GM21825 (cell line): ENCODE results near the gene DNER.
"Not testable (repeated sequence)": the region's sequence is repeated elsewhere in the genome, so short reads cannot be mapped to it uniquely, and the experiment has no call there.

ENCODE experiments used
- ATAC-seq: cut with Tn5 transposase; IDR thresholded peaks from one replicate; pipeline ENCODE4 v1.9.1; 2021; ENCODE audit warnings: mild to moderate bottlenecking, moderate library complexity; ENCODE audit not compliant: unreplicated experiment

The DNER gene, protein sequence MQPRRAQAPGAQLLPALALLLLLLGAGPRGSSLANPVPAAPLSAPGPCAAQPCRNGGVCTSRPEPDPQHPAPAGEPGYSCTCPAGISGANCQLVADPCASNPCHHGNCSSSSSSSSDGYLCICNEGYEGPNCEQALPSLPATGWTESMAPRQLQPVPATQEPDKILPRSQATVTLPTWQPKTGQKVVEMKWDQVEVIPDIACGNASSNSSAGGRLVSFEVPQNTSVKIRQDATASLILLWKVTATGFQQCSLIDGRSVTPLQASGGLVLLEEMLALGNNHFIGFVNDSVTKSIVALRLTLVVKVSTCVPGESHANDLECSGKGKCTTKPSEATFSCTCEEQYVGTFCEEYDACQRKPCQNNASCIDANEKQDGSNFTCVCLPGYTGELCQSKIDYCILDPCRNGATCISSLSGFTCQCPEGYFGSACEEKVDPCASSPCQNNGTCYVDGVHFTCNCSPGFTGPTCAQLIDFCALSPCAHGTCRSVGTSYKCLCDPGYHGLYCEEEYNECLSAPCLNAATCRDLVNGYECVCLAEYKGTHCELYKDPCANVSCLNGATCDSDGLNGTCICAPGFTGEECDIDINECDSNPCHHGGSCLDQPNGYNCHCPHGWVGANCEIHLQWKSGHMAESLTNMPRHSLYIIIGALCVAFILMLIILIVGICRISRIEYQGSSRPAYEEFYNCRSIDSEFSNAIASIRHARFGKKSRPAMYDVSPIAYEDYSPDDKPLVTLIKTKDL

DNA sequence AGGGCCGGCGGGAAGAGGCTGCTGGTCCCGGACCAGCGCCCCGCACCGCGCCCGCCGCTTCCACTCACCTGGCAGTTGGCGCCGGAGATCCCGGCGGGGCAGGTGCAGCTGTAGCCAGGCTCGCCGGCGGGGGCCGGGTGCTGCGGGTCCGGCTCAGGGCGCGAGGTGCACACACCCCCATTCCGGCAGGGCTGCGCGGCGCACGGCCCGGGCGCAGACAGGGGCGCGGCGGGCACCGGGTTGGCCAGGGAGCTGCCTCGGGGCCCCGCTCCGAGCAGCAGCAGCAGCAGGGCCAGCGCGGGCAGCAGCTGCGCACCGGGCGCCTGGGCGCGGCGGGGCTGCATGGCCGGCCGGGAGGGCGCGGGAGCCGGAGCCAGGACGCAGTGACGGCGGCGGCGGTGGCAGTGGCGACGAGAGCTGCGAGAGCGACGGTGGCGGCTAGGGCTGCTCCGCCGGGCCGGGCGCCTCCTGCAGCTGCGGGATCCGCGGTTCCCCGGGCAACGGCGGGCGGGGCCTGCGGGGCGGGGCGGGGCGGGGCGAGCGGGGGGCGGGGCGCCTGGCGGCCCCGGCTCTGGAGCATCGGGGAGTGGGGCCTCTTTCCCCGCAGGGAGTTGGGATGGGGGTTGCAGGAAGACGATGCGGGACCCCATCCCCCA lies at the start of gene DNER:
TSS of gene DNER (minus strand) at position 476 of the 656 bp plus-strand sequence. CDS start at position 344, 132 bp downstream.
- peak; percentile 80 for ATAC-seq

DNA sequence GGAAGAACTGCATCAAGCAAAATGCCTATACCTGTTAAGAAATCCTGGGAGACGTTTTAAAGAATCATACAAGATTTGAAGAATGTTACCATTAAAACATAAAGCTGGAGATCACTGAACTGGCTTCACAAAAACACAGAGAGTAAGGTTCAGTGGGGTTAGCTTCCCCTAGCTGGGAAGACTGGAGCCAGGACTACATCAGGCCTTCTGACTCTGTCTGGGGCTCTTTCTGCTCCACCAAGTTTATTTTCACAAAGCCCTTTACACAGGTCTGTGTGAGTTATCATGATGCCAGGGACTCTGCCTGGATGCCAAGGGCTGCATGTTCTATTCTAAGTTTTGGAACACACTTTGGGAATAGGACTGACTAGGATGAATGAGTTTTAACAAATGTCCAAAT lies 47.3 kb upstream of the DNER start:
- ATAC-seq, result no peak

DNA sequence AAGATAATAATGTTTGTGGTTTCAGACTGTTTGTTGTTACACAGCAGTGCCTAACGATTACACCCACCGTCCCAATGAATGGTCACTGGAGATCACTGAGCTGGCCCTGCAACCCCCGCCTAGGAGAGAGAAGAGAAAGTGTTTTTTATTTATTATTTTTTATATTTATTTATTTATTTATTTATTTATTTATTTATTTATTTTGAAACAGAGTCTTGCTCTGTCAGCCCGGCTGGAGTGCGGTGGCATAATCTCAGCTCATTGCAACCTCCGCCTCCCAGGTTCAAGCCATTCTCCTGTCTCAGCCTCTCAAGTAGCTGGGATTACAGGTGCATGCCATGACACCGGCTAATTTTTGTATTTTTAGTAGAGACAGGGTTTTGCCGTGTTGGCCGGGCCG lies 43.1 kb upstream of the DNER start:
- not testable (repeated sequence) for ATAC-seq

DNA sequence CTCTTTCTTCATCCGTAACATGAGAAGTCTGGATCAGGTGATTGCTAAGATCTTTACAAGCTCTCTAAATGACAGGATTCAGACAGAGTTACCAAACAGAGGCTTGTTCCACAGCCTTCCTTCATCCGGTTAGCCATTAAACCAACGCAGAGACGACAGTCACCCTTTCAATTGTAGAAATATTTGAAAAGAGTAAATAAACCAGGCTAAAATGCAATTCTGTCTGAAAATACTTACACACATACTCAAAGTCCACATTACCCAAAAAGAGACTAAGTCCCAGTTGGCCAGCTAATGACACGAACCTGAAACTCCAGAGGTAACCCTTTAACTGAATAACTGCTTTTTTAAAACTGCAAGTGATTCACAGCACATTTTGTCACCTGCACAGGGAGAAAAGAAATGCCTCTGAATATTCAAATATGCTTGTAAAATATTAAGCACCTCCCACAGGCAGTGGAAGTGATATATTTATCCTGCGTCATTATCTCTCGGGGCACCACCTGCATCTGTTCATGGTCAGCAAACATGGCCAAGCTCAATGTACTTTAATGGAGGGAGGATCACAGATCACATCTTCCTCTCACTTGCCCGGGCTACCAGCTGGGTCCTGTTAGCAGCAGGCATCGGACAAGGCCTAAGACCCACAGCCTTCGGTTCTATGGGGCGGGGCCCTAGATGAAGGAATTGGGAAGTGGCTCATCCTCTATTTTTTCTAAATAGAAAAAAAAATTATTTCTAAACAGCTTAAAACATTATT lies 38.8 kb upstream of the DNER start:
- no peak for ATAC-seq

DNA sequence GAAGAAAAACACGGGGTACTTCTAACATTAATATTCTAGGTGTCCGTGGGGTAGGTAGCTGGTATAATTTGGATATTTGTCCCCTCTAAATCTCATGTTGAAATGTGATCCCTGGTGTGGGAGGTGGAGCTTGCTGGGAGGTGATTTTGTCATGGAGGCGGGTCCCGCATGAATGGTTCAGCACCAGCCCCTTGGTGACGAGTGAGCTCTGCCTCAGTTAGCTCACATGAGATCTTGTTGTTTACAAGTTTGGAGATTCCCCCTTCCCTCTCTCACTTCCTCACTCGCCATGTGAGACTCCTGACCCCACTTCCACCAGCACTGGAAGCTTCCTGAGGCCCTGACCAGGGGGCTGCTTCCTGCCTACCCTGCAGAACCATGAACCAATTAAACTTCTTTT lies 35.4 kb upstream of the DNER start:
- ATAC-seq, result no peak

DNA sequence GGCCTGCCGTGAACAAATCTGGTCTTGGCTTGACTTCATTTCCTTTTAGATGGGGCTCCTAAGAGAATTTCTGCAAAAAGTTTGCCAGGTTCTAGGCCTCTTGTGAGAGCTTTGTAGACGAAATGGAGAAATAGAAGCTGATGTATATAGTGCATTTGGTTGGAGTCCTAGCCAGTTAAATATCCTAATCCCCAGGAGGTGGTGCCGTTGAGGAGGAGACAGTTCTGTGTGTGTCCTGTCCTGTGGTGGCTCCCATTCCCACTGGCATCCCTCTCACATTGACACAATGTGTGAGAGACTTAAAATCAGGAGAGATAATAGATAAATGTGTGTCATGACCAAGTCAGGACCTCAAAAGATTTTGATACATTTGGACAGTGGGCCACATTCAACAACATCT lies 34.6 kb upstream of the DNER start:
- ATAC-seq, result no peak

DNA sequence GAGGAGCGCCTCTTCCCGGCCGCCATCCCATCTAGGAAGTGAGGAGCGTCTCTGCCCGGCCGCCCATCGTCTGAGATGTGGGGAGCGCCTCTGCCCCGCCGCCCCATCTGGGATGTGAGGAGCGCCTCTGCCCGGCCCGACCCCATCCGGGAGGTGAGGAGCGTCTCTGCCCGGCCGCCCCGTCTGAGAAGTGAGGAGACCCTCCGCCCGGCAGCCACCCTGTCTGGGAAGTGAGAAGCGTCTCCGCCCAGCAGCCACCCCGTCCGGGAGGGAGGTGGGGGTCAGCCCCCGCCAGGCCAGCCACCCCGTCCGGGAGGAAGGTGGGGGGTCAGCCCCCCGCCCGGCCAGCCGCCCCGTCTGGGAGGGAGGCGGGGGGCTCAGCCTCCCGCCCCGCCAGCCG lies 28.3 kb upstream of the DNER start:
- ATAC-seq, result not testable (repeated sequence)

DNA sequence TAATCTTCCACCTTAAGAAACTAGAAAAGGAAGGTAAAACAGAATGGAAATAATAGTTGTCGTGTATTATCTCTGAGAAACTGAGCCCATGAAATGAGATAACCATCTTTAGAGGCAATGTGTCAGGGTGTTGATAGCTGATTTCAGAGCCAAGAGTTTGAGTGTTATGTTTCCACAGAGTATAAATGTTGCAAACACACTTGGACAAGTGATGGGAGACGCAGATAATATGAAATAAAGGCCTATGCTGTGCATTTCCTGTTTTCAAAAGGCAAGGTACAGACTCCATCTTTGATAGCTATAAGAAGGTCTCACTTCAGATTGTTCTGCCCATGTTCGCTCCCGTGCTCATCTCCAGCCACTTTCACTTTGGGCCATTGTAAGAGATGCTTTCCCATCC lies 25.9 kb upstream of the DNER start:
- ATAC-seq, result no peak

DNA sequence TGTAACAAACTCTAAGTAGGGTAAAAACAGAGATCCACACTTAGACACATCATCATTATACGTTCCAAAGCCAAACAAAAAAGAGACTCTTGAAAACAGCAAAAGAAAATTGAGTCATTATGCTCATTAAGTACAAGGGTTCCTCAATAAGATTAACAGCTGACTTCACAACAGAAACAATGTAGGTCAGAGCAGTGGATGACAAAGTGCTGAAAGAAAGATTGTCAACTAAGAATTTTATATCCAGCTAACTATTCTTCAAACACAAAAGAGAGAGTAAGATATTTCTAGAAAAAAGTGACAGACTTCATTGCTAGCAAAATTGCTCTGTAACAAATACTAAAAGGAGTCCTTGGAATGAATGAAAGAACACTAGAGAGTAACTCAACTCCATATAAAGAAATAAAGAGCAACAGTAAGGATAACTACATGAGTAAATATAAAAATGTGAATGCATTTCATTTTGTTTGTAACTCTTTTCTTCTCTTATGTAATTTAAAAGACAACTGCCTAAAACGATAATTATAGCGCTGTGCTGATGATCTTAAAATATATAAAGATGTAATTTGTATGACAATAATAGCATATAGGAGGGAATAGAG lies 23.8 kb upstream of the DNER start:
- no peak for ATAC-seq

DNA sequence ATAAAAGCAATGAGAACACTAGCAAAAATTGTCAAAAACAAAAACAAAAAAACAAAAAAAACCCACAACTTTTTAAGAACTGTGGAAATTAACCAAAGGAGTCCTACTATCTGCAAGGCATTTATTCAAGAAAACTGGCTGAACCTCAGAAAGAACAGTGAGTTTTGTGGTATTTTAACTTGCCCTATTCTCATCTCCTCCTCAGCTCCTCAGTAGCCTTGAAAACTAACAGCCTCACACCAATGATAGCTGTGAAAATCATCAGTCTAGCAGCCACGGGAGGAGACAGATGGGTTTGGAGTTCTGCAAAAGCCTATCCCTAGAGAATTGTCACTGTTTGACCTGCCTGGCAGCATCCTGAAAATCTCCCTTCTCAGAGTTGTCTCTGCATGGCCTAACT lies 20.1 kb upstream of the DNER start:
- no peak for ATAC-seq

DNA sequence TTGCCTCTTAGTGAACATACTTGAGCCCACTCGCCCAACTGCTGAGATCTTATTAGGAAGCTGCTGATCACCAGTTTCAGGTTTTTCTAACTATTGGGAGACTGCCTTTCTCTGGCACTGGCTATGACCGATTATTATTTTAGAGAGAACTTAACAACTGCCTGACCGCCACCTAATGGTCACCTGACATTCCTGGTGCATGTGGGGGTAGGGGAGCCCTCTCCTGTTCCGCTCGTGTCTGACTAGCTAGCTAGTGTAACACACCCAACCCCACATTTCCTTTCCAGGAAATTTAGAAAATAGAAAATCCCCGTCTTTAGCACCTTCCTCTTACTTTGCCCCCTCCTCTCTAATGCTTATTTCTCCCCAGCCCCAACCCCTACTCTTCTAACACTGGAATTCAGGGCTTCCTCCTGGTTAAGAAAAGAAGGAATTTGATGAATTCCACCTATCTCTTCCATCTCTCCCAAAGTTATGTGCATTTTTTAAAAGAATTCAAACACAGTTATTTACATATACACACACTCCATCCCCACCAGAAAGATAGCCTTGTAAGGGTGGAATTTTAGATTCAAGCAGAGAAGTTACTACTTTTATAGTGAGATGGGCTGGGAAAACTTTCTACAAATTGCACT lies 19.4 kb upstream of the DNER start:
- ATAC-seq, result no peak

DNA sequence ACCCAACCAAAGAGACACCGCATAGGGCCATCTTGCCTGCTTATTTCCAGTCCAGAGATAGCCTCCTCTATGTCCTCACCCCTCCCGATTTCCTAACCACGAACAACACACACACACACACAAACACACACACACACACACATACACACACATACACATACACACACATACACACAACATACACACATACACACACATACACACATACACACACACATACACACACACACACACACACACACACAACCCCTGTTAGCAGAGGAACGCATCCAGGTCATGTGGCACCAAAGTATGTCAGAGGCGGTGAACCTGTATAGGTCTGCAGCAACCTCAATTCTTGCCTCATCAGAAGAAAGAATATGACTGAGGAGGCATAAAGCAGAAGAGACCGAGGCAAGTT lies 18.5 kb upstream of the DNER start:
- ATAC-seq, result no peak

DNA sequence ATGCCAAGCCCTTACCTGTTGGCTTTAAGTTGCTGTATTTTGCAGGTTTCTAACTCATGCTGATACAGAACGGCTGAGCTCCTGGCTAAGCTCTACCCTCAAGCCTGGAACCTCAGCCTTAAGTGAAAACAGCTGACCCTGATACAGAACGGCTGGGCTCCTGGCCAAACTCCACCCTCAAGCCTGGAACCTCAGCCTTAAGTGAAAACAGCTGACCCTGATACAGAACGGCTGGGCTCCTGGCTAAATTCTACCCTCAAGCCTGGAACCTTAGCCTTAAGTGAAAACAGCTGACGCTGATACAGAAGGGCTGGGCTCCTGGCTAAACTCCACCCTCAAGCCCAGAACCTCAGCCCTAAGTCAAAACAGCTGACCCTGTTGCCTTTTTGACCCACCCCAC lies 17.6 kb upstream of the DNER start:
- no peak for ATAC-seq

DNA sequence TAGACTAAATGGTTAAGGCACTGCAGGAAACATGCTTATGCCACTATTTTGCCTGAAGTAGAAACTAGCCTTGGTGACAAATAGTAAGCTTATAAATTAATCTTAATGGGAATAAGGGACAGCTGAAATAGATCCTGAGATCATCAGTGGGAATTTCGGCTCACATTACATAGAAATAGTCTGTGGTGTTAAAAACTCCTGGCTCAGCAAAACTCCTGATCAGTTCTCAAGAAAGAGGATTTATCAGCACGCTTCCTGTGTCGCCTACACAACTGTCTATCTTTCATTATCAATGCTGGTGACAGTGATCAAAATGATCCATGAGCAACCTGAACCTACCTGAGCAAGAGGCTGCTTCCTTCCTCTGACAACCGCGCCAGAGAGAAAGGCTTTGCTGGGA lies 17.0 kb upstream of the DNER start:
- ATAC-seq, result no peak

DNA sequence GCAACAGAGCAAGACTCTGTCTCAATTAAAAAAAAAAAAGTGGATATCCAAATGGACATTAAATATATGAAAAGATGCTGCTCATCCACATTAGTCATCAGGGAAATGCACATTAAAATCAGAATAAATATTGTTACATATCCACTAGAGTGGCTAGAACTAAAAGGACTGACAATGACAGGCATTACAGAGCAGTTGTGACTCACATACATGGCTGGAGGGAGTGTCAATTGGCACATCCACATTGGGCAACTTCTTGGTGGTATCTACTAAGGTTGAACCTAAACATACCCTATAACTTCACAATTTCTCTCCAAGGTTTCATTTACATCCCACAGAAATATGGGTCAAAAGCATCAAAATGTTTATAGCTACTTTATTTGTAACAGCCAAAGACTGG lies 14.0 kb upstream of the DNER start:
- ATAC-seq, result no peak

DNA sequence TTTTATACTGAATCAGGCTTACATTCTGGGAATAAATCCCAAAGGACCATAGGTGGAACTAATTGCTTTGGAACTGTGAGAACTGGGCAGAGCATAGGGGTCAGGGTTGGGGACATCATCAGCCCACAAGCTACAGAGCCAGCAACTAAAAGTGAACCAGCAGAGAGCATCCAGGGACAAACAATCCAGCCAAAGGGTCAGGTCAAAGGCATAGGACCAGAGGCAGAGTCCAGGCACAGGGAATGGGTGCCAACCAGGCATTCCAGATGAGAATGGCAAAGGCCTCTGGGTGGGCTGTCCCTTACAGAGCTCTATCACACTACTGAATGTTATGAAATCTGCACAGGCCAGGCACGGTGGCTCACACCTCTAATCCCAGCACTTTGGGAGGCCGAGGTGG lies 12.3 kb upstream of the DNER start:
- ATAC-seq, result no peak

DNA sequence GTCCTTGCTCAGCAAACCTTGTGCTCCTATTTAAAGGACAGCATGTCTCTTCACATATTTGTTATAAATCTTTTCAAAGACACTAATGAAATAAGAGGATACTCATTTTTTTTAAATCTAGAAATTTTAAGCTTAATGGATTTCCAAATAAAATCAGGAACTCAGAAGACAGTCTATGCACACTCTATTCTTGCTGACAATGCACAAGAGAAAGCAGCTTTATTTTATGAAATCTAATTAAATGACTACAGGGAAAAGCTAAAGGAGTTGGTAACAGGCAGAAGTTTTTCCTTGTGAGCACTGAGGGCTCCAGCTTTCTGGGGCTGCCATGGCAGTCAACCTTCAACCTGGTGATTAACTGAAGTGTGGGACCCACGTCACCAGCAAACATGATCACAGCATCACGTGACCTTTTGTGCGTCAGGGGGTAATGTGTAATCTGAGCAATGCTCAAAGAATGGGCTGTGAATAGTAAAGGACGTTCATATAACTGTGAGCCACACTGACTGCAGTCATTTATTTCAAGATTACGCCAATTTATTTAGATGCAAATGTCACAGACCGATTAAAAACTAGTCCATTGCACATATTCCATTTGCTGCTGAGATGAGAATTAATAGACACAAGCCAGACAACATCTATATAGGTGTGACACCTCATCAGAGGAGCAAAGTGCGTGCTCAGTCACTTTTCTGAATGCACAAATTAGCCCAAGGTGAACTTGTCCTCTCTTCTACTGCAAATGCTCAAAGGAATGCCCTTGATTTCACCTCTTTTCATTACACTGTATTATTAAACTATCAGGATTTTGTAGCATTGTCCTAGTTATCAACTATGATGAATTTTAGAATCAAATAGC lies 11.6 kb upstream of the DNER start:
- ATAC-seq, result no peak

DNA sequence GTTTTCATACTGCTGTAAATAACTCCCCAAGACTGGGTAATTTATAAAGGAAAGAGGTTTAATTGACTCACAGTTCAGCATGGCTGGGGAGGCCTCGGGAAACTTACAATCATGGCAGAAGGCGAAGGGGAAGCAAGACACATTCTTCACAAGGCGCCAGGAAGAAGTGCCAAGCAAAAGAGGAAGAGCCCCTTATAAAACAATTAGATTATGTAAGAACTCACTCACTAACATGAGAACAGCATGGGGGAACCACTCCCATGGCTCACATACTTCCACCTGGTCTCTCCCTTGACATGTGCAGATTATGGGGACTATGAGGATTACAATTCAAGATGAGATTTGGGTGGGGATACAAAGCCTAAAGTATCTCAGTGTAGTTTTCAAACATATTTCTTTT lies 8.8 kb upstream of the DNER start:
- ATAC-seq, result not testable (repeated sequence)

DNA sequence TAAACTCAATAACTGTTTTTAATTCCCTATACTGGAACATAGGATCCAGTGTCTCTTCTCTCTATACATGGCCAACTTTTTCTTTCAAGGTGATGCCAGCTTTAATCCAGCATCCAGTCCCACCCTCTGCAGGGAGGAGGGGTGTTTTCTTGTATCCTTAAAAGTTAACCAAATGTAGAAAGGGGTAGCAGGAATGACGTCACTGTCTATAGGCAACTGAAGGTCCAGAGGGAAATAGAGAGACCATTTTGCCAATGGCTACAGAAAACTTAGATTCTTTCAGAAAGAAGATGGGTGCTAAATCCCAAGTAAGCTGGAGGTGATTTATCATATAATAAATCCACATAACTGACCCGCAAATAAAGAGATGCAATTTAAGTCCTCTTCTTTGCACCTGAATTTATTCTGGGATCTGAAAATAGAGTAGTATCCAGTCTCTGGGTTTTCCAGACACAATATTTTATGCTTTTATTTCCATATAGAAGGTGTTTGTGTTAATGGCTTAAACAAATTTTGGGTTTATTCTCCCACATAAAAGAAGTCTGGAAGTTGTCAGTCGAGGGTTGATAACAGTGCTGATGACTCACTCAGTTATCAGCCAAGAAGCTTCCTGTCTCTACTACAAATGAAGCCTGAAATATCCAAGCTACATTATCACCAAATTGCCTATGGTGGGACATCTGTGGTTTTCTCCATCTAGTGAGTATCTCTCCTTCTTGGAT lies 5.7 kb upstream of the DNER start:
- ATAC-seq, result no peak
